ENCODE data around the gene SCYL3. TPM values are rescaled to one million over a fixed set of nuclear protein-coding genes. Genes with fewer than 3 reads are reported as not detected.

SCYL3 gene
- total RNA-seq, 1 donor from 2014 or later = 8.8 TPM

DNA sequence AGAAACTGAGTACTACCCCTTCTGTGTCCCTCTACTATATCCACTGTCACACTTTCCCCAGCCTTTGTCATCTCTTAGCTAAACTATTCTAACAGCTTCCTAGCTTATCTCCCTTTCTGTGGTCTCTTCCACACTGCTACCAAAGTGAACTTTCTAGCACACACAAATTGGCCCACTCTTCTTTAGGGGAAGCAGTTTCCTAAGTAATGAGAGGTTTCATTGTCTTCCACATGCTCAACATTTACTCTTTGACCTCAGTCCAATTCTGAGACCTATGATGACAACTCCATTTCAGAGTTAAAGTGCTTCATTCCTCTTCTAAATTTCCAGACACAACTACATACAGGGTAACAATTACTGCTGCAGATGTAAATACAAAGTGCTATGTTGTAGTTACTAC is 32.9 kb downstream of the SCYL3 start:
- no peaks in the 10 kb centered on the region for H3K9me3 Mint-ChIP-seq (ENCODE audit: unreplicated experiment)
- no peak overlapping the region for H3K4me3 Mint-ChIP-seq (ENCODE audit: unreplicated experiment)
- H3K27me3 Mint-ChIP-seq (ENCODE audit: unreplicated experiment) = peaks cover 2% of the 10 kb centered on the region
- no peaks in the 10 kb centered on the region for H3K36me3 Mint-ChIP-seq (ENCODE audit: unreplicated experiment)
- TF ChIP-seq, protein P1, sequence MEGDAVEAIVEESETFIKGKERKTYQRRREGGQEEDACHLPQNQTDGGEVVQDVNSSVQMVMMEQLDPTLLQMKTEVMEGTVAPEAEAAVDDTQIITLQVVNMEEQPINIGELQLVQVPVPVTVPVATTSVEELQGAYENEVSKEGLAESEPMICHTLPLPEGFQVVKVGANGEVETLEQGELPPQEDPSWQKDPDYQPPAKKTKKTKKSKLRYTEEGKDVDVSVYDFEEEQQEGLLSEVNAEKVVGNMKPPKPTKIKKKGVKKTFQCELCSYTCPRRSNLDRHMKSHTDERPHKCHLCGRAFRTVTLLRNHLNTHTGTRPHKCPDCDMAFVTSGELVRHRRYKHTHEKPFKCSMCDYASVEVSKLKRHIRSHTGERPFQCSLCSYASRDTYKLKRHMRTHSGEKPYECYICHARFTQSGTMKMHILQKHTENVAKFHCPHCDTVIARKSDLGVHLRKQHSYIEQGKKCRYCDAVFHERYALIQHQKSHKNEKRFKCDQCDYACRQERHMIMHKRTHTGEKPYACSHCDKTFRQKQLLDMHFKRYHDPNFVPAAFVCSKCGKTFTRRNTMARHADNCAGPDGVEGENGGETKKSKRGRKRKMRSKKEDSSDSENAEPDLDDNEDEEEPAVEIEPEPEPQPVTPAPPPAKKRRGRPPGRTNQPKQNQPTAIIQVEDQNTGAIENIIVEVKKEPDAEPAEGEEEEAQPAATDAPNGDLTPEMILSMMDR (IDR thresholded peaks at IDR 0.05; ENCODE audit: partially characterized antibody, unreplicated experiment) = no peak
- no peak overlapping the region for H3K27ac Mint-ChIP-seq (ENCODE audit: unreplicated experiment)
- no peaks in the 10 kb centered on the region for H3K4me1 Mint-ChIP-seq (ENCODE audit: low read depth, unreplicated experiment)
- no peak for DNase-seq

DNA sequence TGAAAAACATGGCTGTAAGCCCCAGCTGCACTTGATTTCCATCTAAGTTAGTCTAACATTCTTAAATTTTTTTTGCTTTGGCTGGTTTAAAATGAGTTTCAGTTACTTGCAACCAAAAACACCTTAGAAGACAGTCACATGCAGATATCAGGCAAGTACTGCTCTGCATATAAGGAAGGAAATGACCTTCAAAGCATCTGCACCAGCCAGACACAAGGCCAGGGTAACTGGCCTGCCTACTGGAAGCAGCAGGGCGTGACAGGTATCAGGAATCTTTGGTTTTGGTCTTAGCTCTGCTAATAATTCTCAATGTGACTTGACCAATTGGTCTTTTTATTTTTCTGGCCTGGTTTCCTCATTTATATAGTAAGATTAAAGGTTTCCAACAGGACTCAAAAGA is 33.5 kb downstream of the SCYL3 start:
- no peak overlapping the region for H3K4me3 Mint-ChIP-seq (ENCODE audit: unreplicated experiment)
- H3K27me3 Mint-ChIP-seq (ENCODE audit: unreplicated experiment) = no peaks in the 10 kb centered on the region
- H3K9me3 Mint-ChIP-seq (ENCODE audit: unreplicated experiment) = no peaks in the 10 kb centered on the region
- DNase-seq = no peak
- no peak overlapping the region for H3K27ac Mint-ChIP-seq (ENCODE audit: unreplicated experiment)
- TF ChIP-seq, protein P1 (IDR thresholded peaks at IDR 0.05; ENCODE audit: partially characterized antibody, unreplicated experiment) = no peak
- no peaks in the 10 kb centered on the region for H3K36me3 Mint-ChIP-seq (ENCODE audit: unreplicated experiment)
- H3K4me1 Mint-ChIP-seq (ENCODE audit: low read depth, unreplicated experiment) = no peaks in the 10 kb centered on the region

DNA sequence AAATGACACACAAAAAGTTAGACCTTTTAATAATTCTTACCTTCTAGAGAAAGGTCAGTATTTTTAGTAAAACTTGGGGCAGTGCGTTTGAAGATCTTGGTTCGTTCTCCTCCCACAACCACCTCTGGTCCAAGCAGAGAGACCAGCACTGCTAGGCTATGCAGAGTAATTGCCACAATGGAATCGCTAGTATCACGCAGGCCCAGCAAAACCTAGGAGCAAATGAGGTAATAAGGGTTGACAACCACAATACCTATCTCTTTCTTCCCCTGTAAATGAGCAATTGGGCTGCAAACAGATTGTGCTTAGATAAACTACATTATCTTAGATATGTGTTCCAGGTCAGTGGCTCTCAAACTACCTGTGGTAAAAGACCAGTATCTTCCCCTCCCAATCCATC is 34.7 kb downstream of the SCYL3 start:
- H3K4me3 Mint-ChIP-seq (ENCODE audit: unreplicated experiment) = no peak overlapping the region

DNA sequence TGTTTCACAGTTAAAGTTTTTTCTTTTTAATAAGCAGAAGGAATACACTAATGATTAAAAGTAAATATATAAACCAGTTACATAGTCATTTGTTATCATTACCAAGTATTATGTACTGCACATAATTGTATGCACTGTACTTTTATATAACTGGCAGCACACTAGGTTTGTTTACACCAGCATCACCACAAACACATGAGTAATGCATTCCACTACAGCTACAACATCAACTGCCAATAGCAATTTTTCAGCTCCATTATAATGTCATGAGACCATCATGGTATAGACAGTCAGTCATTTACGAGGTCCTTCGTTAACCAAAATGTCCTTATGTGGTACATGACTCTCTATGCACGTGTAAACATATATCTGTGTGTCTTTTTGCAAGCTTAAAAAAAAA is 35.2 kb downstream of the SCYL3 start:
- H3K4me1 Mint-ChIP-seq (ENCODE audit: low read depth, unreplicated experiment) = no peaks in the 10 kb centered on the region
- TF ChIP-seq, protein P1 (IDR thresholded peaks at IDR 0.05; ENCODE audit: partially characterized antibody, unreplicated experiment) = no peak

More for the DNA sequence above, 34.7 kb downstream of the SCYL3 start:
- H3K4me1 Mint-ChIP-seq (ENCODE audit: low read depth, unreplicated experiment) = no peaks in the 10 kb centered on the region
- H3K27ac Mint-ChIP-seq (ENCODE audit: unreplicated experiment) = no peak overlapping the region
- DNase-seq = no peak
- TF ChIP-seq, protein P1 (IDR thresholded peaks at IDR 0.05; ENCODE audit: partially characterized antibody, unreplicated experiment) = no peak
- no peaks in the 10 kb centered on the region for H3K9me3 Mint-ChIP-seq (ENCODE audit: unreplicated experiment)
- no peaks in the 10 kb centered on the region for H3K36me3 Mint-ChIP-seq (ENCODE audit: unreplicated experiment)
- H3K27me3 Mint-ChIP-seq (ENCODE audit: unreplicated experiment) = no peaks in the 10 kb centered on the region

DNA sequence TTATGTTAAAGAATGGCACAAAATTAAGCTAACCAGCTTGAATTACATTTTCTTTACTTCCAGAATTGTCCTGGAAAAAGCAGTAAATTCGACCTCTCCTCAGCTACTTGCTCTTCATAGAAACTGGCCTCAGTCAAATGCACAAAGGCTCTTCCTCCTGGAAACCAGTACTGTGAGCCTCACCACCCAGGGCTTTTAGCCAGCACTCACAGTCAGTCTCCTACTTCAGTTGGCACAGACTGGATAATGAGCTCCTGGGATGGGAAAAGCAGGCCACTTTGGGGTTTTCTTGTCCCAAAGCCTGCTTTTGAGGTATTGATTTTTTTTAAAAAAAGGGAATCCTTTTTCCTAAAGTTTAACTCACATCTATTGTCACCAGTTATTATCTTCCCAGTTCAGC is 40.4 kb downstream of the SCYL3 start:
- no peaks in the 10 kb centered on the region for H3K9me3 Mint-ChIP-seq (ENCODE audit: unreplicated experiment)
- no peak overlapping the region for H3K4me3 Mint-ChIP-seq (ENCODE audit: unreplicated experiment)
- no peaks in the 10 kb centered on the region for H3K36me3 Mint-ChIP-seq (ENCODE audit: unreplicated experiment)
- H3K4me1 Mint-ChIP-seq (ENCODE audit: low read depth, unreplicated experiment) = no peaks in the 10 kb centered on the region
- no peak for DNase-seq
- TF ChIP-seq, protein P1 (IDR thresholded peaks at IDR 0.05; ENCODE audit: partially characterized antibody, unreplicated experiment) = no peak
- H3K27ac Mint-ChIP-seq (ENCODE audit: unreplicated experiment) = no peak overlapping the region
- no peaks in the 10 kb centered on the region for H3K27me3 Mint-ChIP-seq (ENCODE audit: unreplicated experiment)

More for the DNA sequence above, 35.2 kb downstream of the SCYL3 start:
- no peak for DNase-seq
- no peak overlapping the region for H3K27ac Mint-ChIP-seq (ENCODE audit: unreplicated experiment)
- no peak overlapping the region for H3K4me3 Mint-ChIP-seq (ENCODE audit: unreplicated experiment)
- H3K27me3 Mint-ChIP-seq (ENCODE audit: unreplicated experiment) = no peaks in the 10 kb centered on the region
- H3K9me3 Mint-ChIP-seq (ENCODE audit: unreplicated experiment) = no peaks in the 10 kb centered on the region
- no peaks in the 10 kb centered on the region for H3K36me3 Mint-ChIP-seq (ENCODE audit: unreplicated experiment)
